Lung microvascular endothelial cell (primary cell): ENCODE measurements around the gene MRAP. TPM values are rescaled to one million over a fixed set of nuclear protein-coding genes. Genes with fewer than 3 reads are reported as not detected.
"Not testable (repeated sequence)": the region's sequence is repeated elsewhere in the genome, so short reads cannot be mapped to it uniquely, and the experiment has no call there.

Experiments
- DNase-seq, 2 donors: peaks; one replicate each; pipeline versions ENCODE4 v3.0.0 to v3.0.0-alpha.2; 2010; ENCODE audit warnings: low read depth in 2 of 2
- total RNA-seq: library from RNA; depleted of rRNA; stranded (reverse); fragments of >200 nt; gene quantifications from 2 replicates; pipeline ENCODE4 v1.2.1, GENCODE V29; 2014

MRAP gene
- not detected in 2 replicates for total RNA-seq

- DNase-seq, result no peak
Measured at GRCh38 chr21:32298658-32299081, at the start of gene MRAP. TSS of gene MRAP (plus strand) at chr21:32298855. CDS start at chr21:32298972, 117 bp downstream.

GRCh38 chr21:32249511-32250280 is 49.0 kb upstream of the MRAP start:
- DNase-seq, result no peak

GRCh38 chr21:32252136-32252535 is 46.5 kb upstream of the MRAP start:
- DNase-seq, result no peak

GRCh38 chr21:32253215-32253641 is 45.4 kb upstream of the MRAP start:
- no peak for DNase-seq

- no peak for DNase-seq
Measured at GRCh38 chr21:32256251-32256650, 42.4 kb upstream of the MRAP start.

- peak; percentile 94 to 96 for DNase-seq
Measured at GRCh38 chr21:32256873-32257620, 41.6 kb upstream of the MRAP start.

GRCh38 chr21:32257962-32258785 is 40.5 kb upstream of the MRAP start:
- DNase-seq, result peak; percentile 87 to 94

GRCh38 chr21:32258786-32259048 is 39.9 kb upstream of the MRAP start:
- not testable (repeated sequence) for DNase-seq

- DNase-seq, result no peak
Measured at GRCh38 chr21:32260130-32260529, 38.5 kb upstream of the MRAP start.

GRCh38 chr21:32261929-32262328 is 36.7 kb upstream of the MRAP start:
- no peak for DNase-seq

GRCh38 chr21:32265321-32265720 is 33.3 kb upstream of the MRAP start:
- DNase-seq, result not testable (repeated sequence)

GRCh38 chr21:32270748-32271147 is 27.9 kb upstream of the MRAP start:
- no peak for DNase-seq

- DNase-seq, result no peak
Measured at GRCh38 chr21:32276671-32277070, 22.0 kb upstream of the MRAP start.

GRCh38 chr21:32278103-32278502 is 20.6 kb upstream of the MRAP start:
- peak; percentile 10 to 22 for DNase-seq

- peak; percentile 95 to 96 for DNase-seq
Measured at GRCh38 chr21:32278518-32279376, 19.9 kb upstream of the MRAP start, which contains the start of gene MIS18A. TSS of gene MIS18A (minus strand) at chr21:32279049. CDS start at chr21:32279014, 35 bp downstream.

GRCh38 chr21:32279377-32279680 is 19.3 kb upstream of the MRAP start:
- DNase-seq, result no peak

- DNase-seq, result no peak
Measured at GRCh38 chr21:32281531-32281930, 17.1 kb upstream of the MRAP start.

- no peak for DNase-seq
Measured at GRCh38 chr21:32282992-32283391, 15.7 kb upstream of the MRAP start.

GRCh38 chr21:32285476-32285875 is 13.2 kb upstream of the MRAP start:
- DNase-seq, result no peak

GRCh38 chr21:32297449-32297848 is 1.2 kb upstream of the MRAP start:
- no peak for DNase-seq

- no peak for DNase-seq
Measured at GRCh38 chr21:32298148-32298559, 501 bp upstream of the MRAP start.
